RWPE1 (cell line): ENCODE measurements around the gene ARGLU1.

Source experiments
- CTCF ChIA-PET: fragments of 350-600 bp; sonication (Branson Sonifier 250); formaldehyde crosslinking; extraction: SDS; loops from one replicate; lab custom pipeline; 2021; lab: Yijun Ruan, JAX
- POLR2A ChIA-PET: fragments of 400-600 bp; formaldehyde crosslinking; extraction: SDS; loops from one replicate; lab custom pipeline; 2020; ENCODE audit warnings: antibody characterized with exemption; ENCODE audit not compliant: low non-redundant PET; lab: Yijun Ruan, JAX
- DNase-seq: peaks from one replicate; pipeline ENCODE4 v3.0.0; 2012; ENCODE audit warnings: low spot score
- H3K27ac ChIP-seq: fragments of 450-650 bp; 2 replicates; pipeline ENCODE4 v1.5.1; 2017
- TF ChIP-seq, protein P1 (sequence below): fragments of 450-650 bp; conservative IDR thresholded peaks from 2 replicates; pipeline ENCODE4 v1.5.1; 2017; ENCODE audit warnings: low read depth, mild to moderate bottlenecking

The ARGLU1 gene

GRCh38 chr13:106529415-106530170 lies 38.3 kb downstream of the ARGLU1 start:
- POLR2A ChIA-PET = no interaction called here
- no peak overlapping the region for H3K27ac ChIP-seq
- CTCF ChIA-PET = no interaction called here
- DNase-seq = no peak
- TF ChIP-seq, protein P1, sequence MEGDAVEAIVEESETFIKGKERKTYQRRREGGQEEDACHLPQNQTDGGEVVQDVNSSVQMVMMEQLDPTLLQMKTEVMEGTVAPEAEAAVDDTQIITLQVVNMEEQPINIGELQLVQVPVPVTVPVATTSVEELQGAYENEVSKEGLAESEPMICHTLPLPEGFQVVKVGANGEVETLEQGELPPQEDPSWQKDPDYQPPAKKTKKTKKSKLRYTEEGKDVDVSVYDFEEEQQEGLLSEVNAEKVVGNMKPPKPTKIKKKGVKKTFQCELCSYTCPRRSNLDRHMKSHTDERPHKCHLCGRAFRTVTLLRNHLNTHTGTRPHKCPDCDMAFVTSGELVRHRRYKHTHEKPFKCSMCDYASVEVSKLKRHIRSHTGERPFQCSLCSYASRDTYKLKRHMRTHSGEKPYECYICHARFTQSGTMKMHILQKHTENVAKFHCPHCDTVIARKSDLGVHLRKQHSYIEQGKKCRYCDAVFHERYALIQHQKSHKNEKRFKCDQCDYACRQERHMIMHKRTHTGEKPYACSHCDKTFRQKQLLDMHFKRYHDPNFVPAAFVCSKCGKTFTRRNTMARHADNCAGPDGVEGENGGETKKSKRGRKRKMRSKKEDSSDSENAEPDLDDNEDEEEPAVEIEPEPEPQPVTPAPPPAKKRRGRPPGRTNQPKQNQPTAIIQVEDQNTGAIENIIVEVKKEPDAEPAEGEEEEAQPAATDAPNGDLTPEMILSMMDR = no peak

DNA sequence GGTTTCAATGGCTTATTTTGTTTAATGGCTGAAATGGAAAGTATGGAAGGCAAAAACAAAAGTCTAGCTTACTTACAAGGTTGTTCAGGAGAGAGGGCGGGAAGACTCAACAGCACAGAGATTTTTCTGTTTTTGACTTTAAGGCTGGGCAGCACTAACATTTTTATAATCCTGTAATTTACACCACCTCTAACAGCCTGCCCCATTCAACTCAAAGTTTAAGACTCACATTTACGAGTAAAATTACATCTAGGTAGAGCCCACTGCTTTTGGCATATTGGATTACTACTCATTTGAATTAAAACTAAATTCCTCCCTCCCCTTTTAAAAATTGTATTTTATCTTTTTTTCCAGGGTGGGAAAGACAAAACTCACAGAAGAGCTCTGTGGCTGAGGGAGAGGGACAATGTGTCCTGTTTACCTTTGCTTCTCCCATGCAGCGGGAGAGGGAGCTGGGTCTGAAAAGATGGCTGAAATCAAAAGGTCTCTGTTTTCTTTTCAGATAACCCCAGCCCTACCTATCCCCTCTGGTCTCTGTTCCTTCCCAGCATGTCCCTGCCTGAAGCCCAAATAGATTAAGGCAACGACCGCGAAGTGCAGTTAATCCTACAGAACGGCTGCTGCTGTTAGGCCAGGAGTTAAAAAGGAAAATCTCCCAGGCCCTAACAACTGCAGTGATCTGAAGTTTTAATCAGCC lies 39.1 kb downstream of the ARGLU1 start:
- no peak overlapping the region for H3K27ac ChIP-seq

GRCh38 chr13:106527826-106528225 lies 40.1 kb downstream of the ARGLU1 start:
- no peak for DNase-seq
- TF ChIP-seq, protein P1 = no peak
- ChIA-PET CTCF (interaction anchor here (0.6 to 0.7 kb wide), 2 partner anchors 1385 to 1635 kb away, joined by 3 to 4 read pairs; no protein-coding TSS in a partner anchor), POLR2A (no interaction called here)
- H3K27ac ChIP-seq = no peak overlapping the region

More for the DNA sequence above, 39.1 kb downstream of the ARGLU1 start:
- no peak for DNase-seq
- ChIA-PET CTCF (interaction anchor here (1.0 kb wide), 1 partner anchor 14 kb away, joined by 3 read pairs; no protein-coding TSS in a partner anchor), POLR2A (no interaction called here)
- TF ChIP-seq, protein P1 = no peak

- POLR2A ChIA-PET = no interaction called here
Observed at GRCh38 chr13:106527445-106527801, 40.5 kb downstream of the ARGLU1 start.

GRCh38 chr13:106526738-106527444 lies 41.0 kb downstream of the ARGLU1 start:
- CTCF ChIA-PET = interaction anchor here (0.6 to 0.7 kb wide), 3 partner anchors 16 to 1634 kb away, joined by 3 to 4 read pairs (median 4); no protein-coding TSS in a partner anchor
- H3K27ac ChIP-seq = no peak overlapping the region
- TF ChIP-seq, protein P1 = no peak
- POLR2A ChIA-PET = no interaction called here
- DNase-seq = no peak

More at GRCh38 chr13:106527445-106527801, 40.5 kb downstream of the ARGLU1 start:
- H3K27ac ChIP-seq = no peak overlapping the region
- CTCF ChIA-PET = interaction anchor here (0.6 to 0.7 kb wide), 3 partner anchors 17 to 1634 kb away, joined by 3 to 4 read pairs (median 4); no protein-coding TSS in a partner anchor
- TF ChIP-seq, protein P1 = no peak
- no peak for DNase-seq

DNA sequence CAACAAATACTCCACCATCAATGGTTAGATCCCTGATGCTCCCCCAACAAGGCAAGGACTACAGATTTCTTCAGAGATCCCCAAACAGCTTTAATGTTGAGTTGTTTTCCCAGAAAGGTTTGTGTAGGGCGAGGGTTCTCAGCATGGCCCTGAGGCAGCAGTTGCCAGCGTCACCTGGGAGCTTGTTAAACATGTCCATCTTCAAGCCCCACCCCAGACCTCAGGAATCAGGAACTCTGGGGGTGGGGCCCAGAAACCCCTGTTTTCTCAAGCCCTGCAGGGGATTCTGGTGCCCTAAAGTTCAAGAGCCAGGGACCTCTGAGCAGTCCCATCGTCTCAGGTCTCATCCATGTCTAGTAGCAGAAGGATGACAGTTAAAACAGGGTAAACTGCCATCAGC lies 42.1 kb downstream of the ARGLU1 start:
- H3K27ac ChIP-seq = no peak overlapping the region
- ChIA-PET CTCF (no interaction called here), POLR2A (no interaction called here)
- DNase-seq = no peak
- TF ChIP-seq, protein P1 = no peak
